IMR-90 (cell line): ENCODE results near the gene STX8. TPM values are rescaled to one million over a fixed set of nuclear protein-coding genes. Genes with fewer than 3 reads are reported as not detected.

ENCODE experiments used
- ATAC-seq: fragments of 200-7000 bp; cut with Tn5 transposase; 2 replicates; pipeline ENCODE4 v1.9.1; 2020; ENCODE audit warnings: low read depth, mild to moderate bottlenecking, moderate library complexity
- BruUV-seq: library from RNA; stranded (reverse); fragments of 400-500 nt; replicated peaks from 2 replicates; lab custom pipeline; 2021; lab: Mats Ljungman, UMichigan
- CTCF ChIA-PET: fragments of 300-600 bp; formaldehyde crosslinking; extraction: SDS; loops from one replicate; lab custom pipeline; 2021; ENCODE audit warnings: antibody characterized with exemption; lab: Yijun Ruan, JAX
- POLR2A ChIA-PET: fragments of 300-600 bp; sonication (Branson Sonifier 250); formaldehyde crosslinking; loops from one replicate; lab custom pipeline; 2022; ENCODE audit warnings: antibody characterized with exemption; ENCODE audit not compliant: unreplicated experiment; lab: Charles Lee
- DNase-seq: peaks from one replicate; pipeline ENCODE4 v3.0.0; 2013
- H2AFZ ChIP-seq: replicated peaks from 2 replicates; pipeline ENCODE3; 2013; ENCODE audit warnings: low read length, mild to moderate bottlenecking; ENCODE audit not compliant: poor library complexity
- H2AK5ac ChIP-seq: 2 replicates; pipeline ENCODE4 v1.6.1; 2013; ENCODE audit warnings: low read depth, low read length, inconsistent platforms
- H2AK9ac ChIP-seq: replicated peaks from 2 replicates; pipeline ENCODE3; 2013; ENCODE audit warnings: mild to moderate bottlenecking, low read depth, low read length, moderate library complexity; ENCODE audit not compliant: poor library complexity
- H2BK120ac ChIP-seq: 2 replicates; pipeline ENCODE4 v1.6.1; 2013; ENCODE audit warnings: low read depth, low read length, inconsistent platforms
- H2BK15ac ChIP-seq: 3 replicates; pipeline ENCODE4 v1.6.1; 2013; ENCODE audit warnings: low read depth, low read length, inconsistent platforms
- H2BK20ac ChIP-seq: 2 replicates; pipeline ENCODE4 v1.6.1; 2013; ENCODE audit warnings: low read depth, mild to moderate bottlenecking, inconsistent platforms, low read length, moderate library complexity
- H2BK5ac ChIP-seq: 2 replicates; pipeline ENCODE4 v1.6.1; 2013; ENCODE audit warnings: mild to moderate bottlenecking, low read depth, low read length, inconsistent platforms; ENCODE audit not compliant: poor library complexity, severe bottlenecking
- H3K14ac ChIP-seq: replicated peaks from 2 replicates; pipeline ENCODE4 v1.6.1; 2013; ENCODE audit warnings: low read depth, low read length, inconsistent platforms
- H3K18ac ChIP-seq: 2 replicates; pipeline ENCODE4 v1.6.1; 2013; ENCODE audit warnings: low read depth, low read length, control low read depth
- H3K23ac ChIP-seq: 2 replicates; pipeline ENCODE4 v1.6.1; 2013; ENCODE audit warnings: low read depth, low read length, inconsistent platforms
- H3K27ac ChIP-seq: 2 replicates; pipeline ENCODE4 v1.5.1; 2013; ENCODE audit warnings: mild to moderate bottlenecking, control low read depth, low read length; ENCODE audit not compliant: insufficient read depth
- H3K27me3 ChIP-seq: 2 replicates; pipeline ENCODE4 v1.6.1; 2013; ENCODE audit warnings: low read length; ENCODE audit not compliant: control insufficient read depth, insufficient read depth
- H3K36me3 ChIP-seq: 2 replicates; pipeline ENCODE4 v1.6.1; 2013; ENCODE audit warnings: low read length, mixed read lengths; ENCODE audit not compliant: control insufficient read depth, insufficient read depth
- H3K4ac ChIP-seq: 2 replicates; pipeline ENCODE4 v1.6.1; 2013; ENCODE audit warnings: low read depth, low read length, inconsistent platforms
- H3K4me1 ChIP-seq: 2 replicates; pipeline ENCODE4 v1.6.1; 2013; ENCODE audit warnings: low read length, mixed read lengths; ENCODE audit not compliant: control insufficient read depth, insufficient read depth
- H3K4me2 ChIP-seq: 2 replicates; pipeline ENCODE4 v1.6.1; 2013; ENCODE audit warnings: low read depth, mild to moderate bottlenecking, control low read depth, low read length, moderate library complexity
- H3K4me3 ChIP-seq: 2 replicates; pipeline ENCODE4 v1.5.1; 2013; ENCODE audit warnings: low read depth, mild to moderate bottlenecking, control low read depth, low read length, moderate library complexity; ENCODE audit not compliant: insufficient read depth
- H3K56ac ChIP-seq: 2 replicates; pipeline ENCODE4 v1.6.1; 2013; ENCODE audit warnings: low read length, inconsistent platforms; ENCODE audit not compliant: insufficient read depth; ENCODE audit errors: extremely low read depth
- H3K79me1 ChIP-seq, 2 experiments: 2 replicates each; pipeline ENCODE4 v1.6.1; 2013; ENCODE audit warnings: low read length in 2 of 2, inconsistent platforms in 1 of 2, low read depth in 1 of 2
- H3K9ac ChIP-seq: 2 replicates; pipeline ENCODE4 v1.6.1; 2013; ENCODE audit warnings: low read depth, low read length, control low read depth
- H3K9me1 ChIP-seq: 2 replicates; pipeline ENCODE4 v1.6.1; 2013; ENCODE audit warnings: low read length, inconsistent platforms; ENCODE audit not compliant: insufficient read depth
- H3K9me3 ChIP-seq: 2 replicates; pipeline ENCODE4 v1.6.1; 2013; ENCODE audit warnings: low read length; ENCODE audit not compliant: control insufficient read depth, insufficient read depth
- H4K20me1 ChIP-seq: 2 replicates; pipeline ENCODE4 v1.6.1; 2013; ENCODE audit warnings: low read length, inconsistent platforms; ENCODE audit not compliant: insufficient read depth
- H4K5ac ChIP-seq: 2 replicates; pipeline ENCODE4 v1.6.1; 2013; ENCODE audit warnings: mild to moderate bottlenecking, low read depth, low read length, control low read depth
- H4K8ac ChIP-seq, 2 experiments: 2 replicates each; pipeline ENCODE4 v1.6.1; 2013; ENCODE audit warnings: low read depth in 2 of 2, low read length in 2 of 2, control low read depth in 1 of 2, inconsistent platforms in 1 of 2
- H4K91ac ChIP-seq: 2 replicates; pipeline ENCODE4 v1.6.1; 2013; ENCODE audit warnings: low read depth, low read length, inconsistent platforms; ENCODE audit not compliant: insufficient read depth
- BHLHE40 ChIP-seq: fragments of 150-350 bp; IDR thresholded peaks from 2 replicates; pipeline ENCODE4 v1.6.1; 2016; ENCODE audit warnings: mild to moderate bottlenecking, low read depth, low read length
- CEBPB ChIP-seq: IDR thresholded peaks from 2 replicates; pipeline ENCODE4 v1.6.1; 2012; ENCODE audit warnings: low read depth, low read length, improper control_type of control experiment
- CHD1 ChIP-seq: IDR thresholded peaks from 2 replicates; pipeline ENCODE4 v1.6.1; 2012; ENCODE audit warnings: low read depth, low read length, improper control_type of control experiment
- CTCF ChIP-seq: conservative IDR thresholded peaks from 2 replicates; pipeline ENCODE4 v1.5.1; 2012; ENCODE audit warnings: mild to moderate bottlenecking, low read depth, low read length, improper control_type of control experiment
- ELK1 ChIP-seq: fragments of 150-350 bp; IDR thresholded peaks from 2 replicates; pipeline ENCODE4 v1.6.1; 2016; ENCODE audit warnings: low read depth, mild to moderate bottlenecking, low read length, moderate library complexity, borderline replicate concordance
- FOS ChIP-seq: fragments of 150-350 bp; IDR thresholded peaks from 2 replicates; pipeline ENCODE4 v1.6.1; 2016; ENCODE audit warnings: low read depth, low read length
- MAFK ChIP-seq: IDR thresholded peaks from 2 replicates; pipeline ENCODE4 v1.6.1; 2012; ENCODE audit warnings: low read depth, low read length, improper control_type of control experiment
- MXI1 ChIP-seq: IDR thresholded peaks from 2 replicates; pipeline ENCODE4 v1.6.1; 2012; ENCODE audit warnings: low read depth, mild to moderate bottlenecking, low read length, moderate library complexity, borderline replicate concordance
- NFE2L2 ChIP-seq: fragments of 150-350 bp; IDR thresholded peaks from 2 replicates; pipeline ENCODE4 v1.6.1; 2016; ENCODE audit warnings: low read depth, mild to moderate bottlenecking, low read length
- POLR2A ChIP-seq: IDR thresholded peaks from 2 replicates; pipeline ENCODE4 v1.6.1; 2012; ENCODE audit warnings: mild to moderate bottlenecking, low read depth, low read length
- RFX5 ChIP-seq: IDR thresholded peaks from 2 replicates; pipeline ENCODE4 v1.8.0; 2012; ENCODE audit warnings: low read depth, mild to moderate bottlenecking, low read length, moderate library complexity
- SMC3 ChIP-seq: fragments of 150-350 bp; IDR thresholded peaks from 2 replicates; pipeline ENCODE4 v1.6.1; 2016; ENCODE audit warnings: low read depth, mild to moderate bottlenecking, antibody characterized with exemption, low read length, moderate library complexity
- WGBS, 2 experiments: methylation state at CpG; one replicate each; pipeline versions ENCODE4 v1.1.5 to v1.1.7; 2013; ENCODE audit warnings: missing lambda C conversion rate in 2 of 2; ENCODE audit not compliant: insufficient read length in 1 of 2; ENCODE audit errors: extremely low coverage in 2 of 2; 5-methylcytosine and 5-hydroxymethylcytosine counted together
- dilution Hi-C: fragments of 300-500 bp; cut with HindIII; formaldehyde crosslinking; loops from one replicate; pipeline ENCODE4 v1.14.3; 2018; ENCODE audit warnings: low sequenced_read_pairs; ENCODE audit not compliant: unreplicated experiment
- in situ Hi-C: fragments of 300-500 bp; cut with MboI; formaldehyde crosslinking; loops from 3 replicates; pipeline ENCODE4 v1.14.3; 2019; ENCODE audit warnings: low sequenced_read_pairs, inconsistent platforms, mixed read lengths
- intact Hi-C: fragments of 100-400 bp; cut with micrococcal nuclease; formaldehyde crosslinking; loops from 2 replicates; pipeline ENCODE4 v1.10.0; 2022
- polyA plus RNA-seq, 3 experiments: library from polyadenylated mRNA; depleted of rRNA; stranded (reverse); fragments of >200 nt; gene quantifications; 2 replicates each; pipeline ENCODE4 v1.2.3, GENCODE V29; 2012; ENCODE audit warnings: low replicate concordance in 1 of 3
- total RNA-seq: library from RNA; depleted of rRNA; stranded (reverse); fragments of >200 nt; gene quantifications from 2 replicates; pipeline ENCODE4 v1.2.3, GENCODE V29; 2012

STX8 gene
- total and polyA plus RNA-seq, 2 of the 4 experiments (the other 2 are of a cell fraction) = 26.5 to 47.0 TPM

GRCh38 chr17:9499041-9499440 lies 76.6 kb downstream of the STX8 start:
- no peak overlapping the region for H3K9ac ChIP-seq
- no peak overlapping the region for H3K14ac ChIP-seq
- H2BK120ac ChIP-seq = no peak overlapping the region
- H3K4ac ChIP-seq = no peak overlapping the region
- no peaks in the 10 kb centered on the region for H3K9me1 ChIP-seq
- intact Hi-C loops (no loop called here), in situ Hi-C loops (no loop called here), dilution Hi-C loops (no loop called here)
- no peak overlapping the region for H2AK9ac ChIP-seq
- TF ChIP-seq CTCF = no peak
- no peak for TF ChIP-seq MXI1
- no peak for TF ChIP-seq RFX5
- TF ChIP-seq MAFK = no peak
- no peak for TF ChIP-seq NFE2L2
- no peak for TF ChIP-seq CEBPB
- no peak for TF ChIP-seq BHLHE40
- no peak for TF ChIP-seq FOS
- no peak for TF ChIP-seq ELK1
- no peak for TF ChIP-seq CHD1
- no peak for TF ChIP-seq POLR2A
- no peak for TF ChIP-seq SMC3
- CTCF ChIA-PET = interaction anchor here (1.2 kb wide), 1 partner anchor 97 kb away, joined by 4 read pairs; no protein-coding TSS in a partner anchor
- DNase-seq = no peak
- H4K5ac ChIP-seq = no peak overlapping the region
- no peaks in the 10 kb centered on the region for H3K9me3 ChIP-seq
- H2BK15ac ChIP-seq = no peak overlapping the region
- no peaks in the 10 kb centered on the region for H3K27me3 ChIP-seq
- H2AFZ ChIP-seq = no peak overlapping the region
- H3K23ac ChIP-seq = no peak overlapping the region
- H3K79me1 ChIP-seq = no peaks in the 10 kb centered on the region
- H3K36me3 ChIP-seq = peaks cover 5% of the 10 kb centered on the region; the same call in 1 of the 2 replicates
- H3K27ac ChIP-seq = no peak overlapping the region
- H4K20me1 ChIP-seq = no peaks in the 10 kb centered on the region
- H4K91ac ChIP-seq = no peak overlapping the region
- H2AK5ac ChIP-seq = no peak overlapping the region
- H3K4me1 ChIP-seq = no peaks in the 10 kb centered on the region
- H2BK20ac ChIP-seq = no peak overlapping the region
- no peak overlapping the region for H3K4me3 ChIP-seq
- H2BK5ac ChIP-seq = no peak overlapping the region
- no peak overlapping the region for H3K4me2 ChIP-seq
- ATAC-seq = no peak
- no peak overlapping the region for H3K18ac ChIP-seq
- BruUV-seq = no TSS peak
- POLR2A ChIA-PET = no interaction called here
- no peak overlapping the region for H3K56ac ChIP-seq
- 56% methylated on average over 2 of the region's 5 CpGs; no CpG with 5 or more reads in 1 of the 2 experiments for WGBS, 2 experiments
- H4K8ac ChIP-seq = no peak overlapping the region
